ENCODE data around the gene GLP2R. TPM values are rescaled to one million over a fixed set of nuclear protein-coding genes. Genes with fewer than 3 reads are reported as not detected.

GLP2R gene
- total and polyA plus RNA-seq, 2 experiments from 2014 or later = not detected

DNA sequence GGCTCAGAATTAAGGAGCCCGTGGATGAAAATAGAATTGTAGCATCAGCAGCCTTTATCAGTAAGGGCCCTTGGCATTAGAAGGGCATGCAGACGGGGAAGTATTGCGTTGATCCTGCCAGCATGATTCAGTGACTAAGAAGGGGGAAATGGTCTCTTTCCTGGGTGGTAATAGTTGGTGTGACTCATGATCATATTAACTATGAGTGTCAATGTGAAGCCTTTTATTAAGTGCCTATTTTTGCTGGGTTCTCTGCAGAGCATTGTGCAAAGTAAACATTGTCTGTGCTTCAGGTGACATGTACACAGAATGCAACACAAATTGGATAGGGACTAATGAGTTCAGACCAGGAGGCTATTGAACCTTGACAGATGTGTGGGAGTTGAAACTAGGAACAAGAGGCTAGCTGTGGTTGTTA, 54.9 kb downstream of the GLP2R start (continued):
- TF ChIP-seq, protein P1, sequence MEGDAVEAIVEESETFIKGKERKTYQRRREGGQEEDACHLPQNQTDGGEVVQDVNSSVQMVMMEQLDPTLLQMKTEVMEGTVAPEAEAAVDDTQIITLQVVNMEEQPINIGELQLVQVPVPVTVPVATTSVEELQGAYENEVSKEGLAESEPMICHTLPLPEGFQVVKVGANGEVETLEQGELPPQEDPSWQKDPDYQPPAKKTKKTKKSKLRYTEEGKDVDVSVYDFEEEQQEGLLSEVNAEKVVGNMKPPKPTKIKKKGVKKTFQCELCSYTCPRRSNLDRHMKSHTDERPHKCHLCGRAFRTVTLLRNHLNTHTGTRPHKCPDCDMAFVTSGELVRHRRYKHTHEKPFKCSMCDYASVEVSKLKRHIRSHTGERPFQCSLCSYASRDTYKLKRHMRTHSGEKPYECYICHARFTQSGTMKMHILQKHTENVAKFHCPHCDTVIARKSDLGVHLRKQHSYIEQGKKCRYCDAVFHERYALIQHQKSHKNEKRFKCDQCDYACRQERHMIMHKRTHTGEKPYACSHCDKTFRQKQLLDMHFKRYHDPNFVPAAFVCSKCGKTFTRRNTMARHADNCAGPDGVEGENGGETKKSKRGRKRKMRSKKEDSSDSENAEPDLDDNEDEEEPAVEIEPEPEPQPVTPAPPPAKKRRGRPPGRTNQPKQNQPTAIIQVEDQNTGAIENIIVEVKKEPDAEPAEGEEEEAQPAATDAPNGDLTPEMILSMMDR (conservative IDR thresholded peaks at IDR 0.05; ENCODE audit: low read depth in 2 of 2) = no peak

DNA sequence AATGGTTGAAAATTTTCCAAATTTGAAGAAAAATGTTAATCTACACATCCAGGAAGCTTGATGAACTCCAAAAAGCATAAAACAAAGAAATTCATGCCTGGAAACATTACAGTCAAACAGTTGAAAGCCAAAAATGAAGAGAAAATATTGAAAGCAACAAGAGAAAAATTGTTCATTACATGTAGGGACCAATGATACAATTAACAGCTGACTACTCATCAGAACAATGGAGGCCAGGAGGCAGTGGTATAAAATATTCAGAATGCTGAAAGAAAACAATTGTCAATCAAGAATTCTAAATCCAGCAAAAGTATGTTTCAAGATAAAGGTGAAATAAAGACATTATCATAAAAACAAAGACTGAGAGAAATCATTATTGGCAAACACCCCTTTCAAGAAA, 57.7 kb downstream of the GLP2R start:
- peaks cover 36% of the 10 kb centered on the region for H3K9me3 Mint-ChIP-seq
- no peak for TF ChIP-seq CREB1 (CRISPR knock-in tag; IDR thresholded peaks at IDR 0.05; ENCODE audit: low read depth)
- no peak for TF ChIP-seq POLR2AphosphoS5 (IDR thresholded peaks at IDR 0.05; ENCODE audit: low read depth)
- TF ChIP-seq, protein P2, sequence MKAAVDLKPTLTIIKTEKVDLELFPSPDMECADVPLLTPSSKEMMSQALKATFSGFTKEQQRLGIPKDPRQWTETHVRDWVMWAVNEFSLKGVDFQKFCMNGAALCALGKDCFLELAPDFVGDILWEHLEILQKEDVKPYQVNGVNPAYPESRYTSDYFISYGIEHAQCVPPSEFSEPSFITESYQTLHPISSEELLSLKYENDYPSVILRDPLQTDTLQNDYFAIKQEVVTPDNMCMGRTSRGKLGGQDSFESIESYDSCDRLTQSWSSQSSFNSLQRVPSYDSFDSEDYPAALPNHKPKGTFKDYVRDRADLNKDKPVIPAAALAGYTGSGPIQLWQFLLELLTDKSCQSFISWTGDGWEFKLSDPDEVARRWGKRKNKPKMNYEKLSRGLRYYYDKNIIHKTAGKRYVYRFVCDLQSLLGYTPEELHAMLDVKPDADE (IDR thresholded peaks at IDR 0.05) = no peak
- TF ChIP-seq, protein P3, sequence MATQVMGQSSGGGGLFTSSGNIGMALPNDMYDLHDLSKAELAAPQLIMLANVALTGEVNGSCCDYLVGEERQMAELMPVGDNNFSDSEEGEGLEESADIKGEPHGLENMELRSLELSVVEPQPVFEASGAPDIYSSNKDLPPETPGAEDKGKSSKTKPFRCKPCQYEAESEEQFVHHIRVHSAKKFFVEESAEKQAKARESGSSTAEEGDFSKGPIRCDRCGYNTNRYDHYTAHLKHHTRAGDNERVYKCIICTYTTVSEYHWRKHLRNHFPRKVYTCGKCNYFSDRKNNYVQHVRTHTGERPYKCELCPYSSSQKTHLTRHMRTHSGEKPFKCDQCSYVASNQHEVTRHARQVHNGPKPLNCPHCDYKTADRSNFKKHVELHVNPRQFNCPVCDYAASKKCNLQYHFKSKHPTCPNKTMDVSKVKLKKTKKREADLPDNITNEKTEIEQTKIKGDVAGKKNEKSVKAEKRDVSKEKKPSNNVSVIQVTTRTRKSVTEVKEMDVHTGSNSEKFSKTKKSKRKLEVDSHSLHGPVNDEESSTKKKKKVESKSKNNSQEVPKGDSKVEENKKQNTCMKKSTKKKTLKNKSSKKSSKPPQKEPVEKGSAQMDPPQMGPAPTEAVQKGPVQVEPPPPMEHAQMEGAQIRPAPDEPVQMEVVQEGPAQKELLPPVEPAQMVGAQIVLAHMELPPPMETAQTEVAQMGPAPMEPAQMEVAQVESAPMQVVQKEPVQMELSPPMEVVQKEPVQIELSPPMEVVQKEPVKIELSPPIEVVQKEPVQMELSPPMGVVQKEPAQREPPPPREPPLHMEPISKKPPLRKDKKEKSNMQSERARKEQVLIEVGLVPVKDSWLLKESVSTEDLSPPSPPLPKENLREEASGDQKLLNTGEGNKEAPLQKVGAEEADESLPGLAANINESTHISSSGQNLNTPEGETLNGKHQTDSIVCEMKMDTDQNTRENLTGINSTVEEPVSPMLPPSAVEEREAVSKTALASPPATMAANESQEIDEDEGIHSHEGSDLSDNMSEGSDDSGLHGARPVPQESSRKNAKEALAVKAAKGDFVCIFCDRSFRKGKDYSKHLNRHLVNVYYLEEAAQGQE (IDR thresholded peaks at IDR 0.05; ENCODE audit: unreplicated experiment) = no peak
- TF ChIP-seq JUNB (IDR thresholded peaks at IDR 0.05; ENCODE audit: unreplicated experiment) = no peak
- TF ChIP-seq, protein P1 (conservative IDR thresholded peaks at IDR 0.05; ENCODE audit: low read depth in 2 of 2) = no peak
- TF ChIP-seq NANOG (IDR thresholded peaks at IDR 0.05; ENCODE audit: borderline replicate concordance) = no peak
- no peak for TF ChIP-seq STAT1 (IDR thresholded peaks at IDR 0.05; ENCODE audit: unreplicated experiment)
- no peak for TF ChIP-seq EZH2 (IDR thresholded peaks at IDR 0.05; ENCODE audit: low read depth, unreplicated experiment)
- TF ChIP-seq ZNF331 (CRISPR knock-in tag; IDR thresholded peaks at IDR 0.05; ENCODE audit: low read depth) = no peak
- TF ChIP-seq EZH2phosphoT487 (IDR thresholded peaks at IDR 0.05; ENCODE audit: unreplicated experiment) = no peak

More for the DNA sequence above, 57.7 kb downstream of the GLP2R start:
- H2AFZ ChIP-seq = no peak overlapping the region
- no peak overlapping the region for H3K27ac Mint-ChIP-seq
- 0 out of 2 replicates have a peak, but pooled peaks cover 7% of the 10 kb centered on the region for H3K9me2 ChIP-seq (ENCODE audit: insufficient read depth)
- ATAC-seq (no peak), DNase-seq (ENCODE audit: low spot score) (no peak)
- no peaks in the 10 kb centered on the region for H4K20me1 ChIP-seq (replicated peaks; ENCODE audit: insufficient read depth)
- H3K27me3 Mint-ChIP-seq (ENCODE audit: insufficient read depth, low read depth, poor library complexity) = no peaks in the 10 kb centered on the region
- H3K4me1 Mint-ChIP-seq = no peaks in the 10 kb centered on the region
- H3K4me3 Mint-ChIP-seq = no peak overlapping the region
- no peak overlapping the region for H3K4me3 ChIP-seq
- H3K36me3 Mint-ChIP-seq (ENCODE audit: low read depth) = peaks cover 6% of the 10 kb centered on the region; the same call in 1 of the 3 replicates
- no peaks in the 10 kb centered on the region; the same call in 1 of the 2 replicates for H3K36me3 ChIP-seq (ENCODE audit: insufficient read depth)
- no peak overlapping the region for H3K4me2 ChIP-seq
- no peaks in the 10 kb centered on the region for H3F3A ChIP-seq (replicated peaks; ENCODE audit: low read depth)
- no peak overlapping the region for H3K27ac ChIP-seq (ENCODE audit: low read depth)
- H3K27me3 ChIP-seq (ENCODE audit: insufficient read depth) = no peaks in the 10 kb centered on the region
- H3K79me2 ChIP-seq (replicated peaks; ENCODE audit: insufficient read depth) = no peaks in the 10 kb centered on the region
- no peaks in the 10 kb centered on the region for H3K4me1 ChIP-seq (ENCODE audit: insufficient read depth)
